Peyer's patch (tissue), 4 donors: ENCODE results near the gene POLR1A.

Experiments
- POLR2A ChIP-seq, 2 donors: fragments of 450-650 bp; IDR thresholded peaks; one replicate each; pipeline ENCODE4 v1.5.1; 2017; ENCODE audit warnings: antibody characterized with exemption in 2 of 2, mild to moderate bottlenecking in 2 of 2, moderate library complexity in 2 of 2
- TF ChIP-seq, protein P1 (sequence below), 6 experiments: fragments of 450-650 bp in 4 of 6; fragments of 200-600 bp in 2 of 6; sonication (generic) in 1 of 6; IDR thresholded peaks; one replicate each; pipeline ENCODE4 v1.5.1; 2017 to 2019; ENCODE audit warnings: antibody characterized with exemption in 6 of 6, mild to moderate bottlenecking in 3 of 6, moderate library complexity in 1 of 6

DNA sequence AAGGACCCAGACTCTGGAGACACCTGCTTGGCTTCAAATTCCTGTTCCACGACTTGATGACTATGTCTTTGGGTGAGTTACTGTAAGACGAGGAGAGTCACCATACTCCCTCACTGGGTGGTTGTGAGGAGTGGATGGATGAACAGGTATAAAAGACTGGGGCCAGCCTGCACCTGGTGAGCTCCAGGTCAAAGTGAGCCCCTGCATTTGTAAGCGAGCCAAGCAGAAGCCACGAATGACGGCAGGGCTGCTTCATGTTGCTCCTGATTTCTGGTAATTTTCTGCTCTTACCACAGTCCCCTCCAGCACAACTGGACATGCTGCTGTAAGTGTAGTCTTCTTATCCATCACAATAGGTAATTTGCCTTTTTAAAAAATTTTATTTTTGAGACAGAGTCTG, 86.6 kb downstream of the POLR1A start:
- TF ChIP-seq, protein P1, sequence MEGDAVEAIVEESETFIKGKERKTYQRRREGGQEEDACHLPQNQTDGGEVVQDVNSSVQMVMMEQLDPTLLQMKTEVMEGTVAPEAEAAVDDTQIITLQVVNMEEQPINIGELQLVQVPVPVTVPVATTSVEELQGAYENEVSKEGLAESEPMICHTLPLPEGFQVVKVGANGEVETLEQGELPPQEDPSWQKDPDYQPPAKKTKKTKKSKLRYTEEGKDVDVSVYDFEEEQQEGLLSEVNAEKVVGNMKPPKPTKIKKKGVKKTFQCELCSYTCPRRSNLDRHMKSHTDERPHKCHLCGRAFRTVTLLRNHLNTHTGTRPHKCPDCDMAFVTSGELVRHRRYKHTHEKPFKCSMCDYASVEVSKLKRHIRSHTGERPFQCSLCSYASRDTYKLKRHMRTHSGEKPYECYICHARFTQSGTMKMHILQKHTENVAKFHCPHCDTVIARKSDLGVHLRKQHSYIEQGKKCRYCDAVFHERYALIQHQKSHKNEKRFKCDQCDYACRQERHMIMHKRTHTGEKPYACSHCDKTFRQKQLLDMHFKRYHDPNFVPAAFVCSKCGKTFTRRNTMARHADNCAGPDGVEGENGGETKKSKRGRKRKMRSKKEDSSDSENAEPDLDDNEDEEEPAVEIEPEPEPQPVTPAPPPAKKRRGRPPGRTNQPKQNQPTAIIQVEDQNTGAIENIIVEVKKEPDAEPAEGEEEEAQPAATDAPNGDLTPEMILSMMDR (IDR thresholded peaks at IDR 0.05), result no peak
- TF ChIP-seq POLR2A (IDR thresholded peaks at IDR 0.05), result no peak
